ENCODE measurements around the gene ST6GALNAC1. TPM values are rescaled to one million over a fixed set of nuclear protein-coding genes. Genes with fewer than 3 reads are reported as not detected.

The ST6GALNAC1 gene
- total and polyA plus RNA-seq, 2 donors (not counting 3 experiments of a cell fraction or from before 2014, with no cell fraction given) = 0.19 to 0.55 TPM

GRCh38 chr17:76641501-76641900 is 2.1 kb downstream of the ST6GALNAC1 start:
- peaks cover 3 to 9% of the 10 kb centered on the region in 2 experiments for H3K27me3 ChIP-seq (ENCODE audit: control insufficient read depth in 2 of 2, insufficient read depth in 2 of 2, low read length in 2 of 2)
- no peaks in the 10 kb centered on the region for H4K20me1 ChIP-seq (replicated peaks; ENCODE audit: control insufficient read depth, extremely low read depth, insufficient read depth, low read length)
- CTCF ChIA-PET = interaction anchor here (1.0 kb wide), 1 partner anchor 21 kb away, joined by 4 read pairs; no protein-coding TSS in a partner anchor
- intact Hi-C loops (cut with micrococcal nuclease) (no loop called here), dilution Hi-C loops (cut with MboI; ENCODE audit: extremely low pct_ligation_motif_present, low sequenced_read_pairs) (no loop called here)
- no peaks in the 10 kb centered on the region for H3K9me3 ChIP-seq (replicated peaks; ENCODE audit: control insufficient read depth, insufficient read depth, low read length)
- H3K27ac ChIP-seq (ENCODE audit: insufficient read depth, low read depth, low read length) = no peak overlapping the region
- no peak overlapping the region for H3K4me2 ChIP-seq (ENCODE audit: insufficient read depth, low read length)
- no peaks in the 10 kb centered on the region for H3K36me3 ChIP-seq (ENCODE audit: control insufficient read depth in 2 of 2, extremely low read depth in 1 of 2, insufficient read depth in 2 of 2, low read length in 2 of 2)
- no peaks in the 10 kb centered on the region for H3K9me1 ChIP-seq (replicated peaks; ENCODE audit: control insufficient read depth, extremely low read depth, insufficient read depth, low read length)
- POLR2A ChIA-PET = interaction anchor here (0.5 kb wide), 1 partner anchor 55 kb away, joined by 3 read pairs; no protein-coding TSS in a partner anchor
- no peak for DNase-seq (ENCODE audit: low read depth, low spot score)
- no peak for FAIRE-seq
- H3K9ac ChIP-seq (replicated peaks; ENCODE audit: extremely low read depth, insufficient read depth, low read length) = no peak overlapping the region
- H2AFZ ChIP-seq (ENCODE audit: low read depth, low read length) = no peak overlapping the region
- H3K4me1 ChIP-seq (ENCODE audit: control insufficient read depth, extremely low read depth, insufficient read depth, low read length) = no peaks in the 10 kb centered on the region
- H3K79me2 ChIP-seq (ENCODE audit: control insufficient read depth, insufficient read depth, low read length) = no peaks in the 10 kb centered on the region
- no TSS peak for BruUV-seq (replicated peaks)
- H3K4me3 ChIP-seq (replicated peaks in 1 of 3; ENCODE audit: insufficient read depth in 1 of 3, low read depth in 1 of 3, low read length in 3 of 3) = no peak overlapping the region
- TF ChIP-seq POLR2A (IDR thresholded peaks at IDR 0.05; ENCODE audit: low read depth, low read length) = no peak
- TF ChIP-seq JUN (IDR thresholded peaks at IDR 0.05; ENCODE audit: borderline replicate concordance, insufficient read depth, insufficient read length, low read depth) = no peak
- TF ChIP-seq FOS (IDR thresholded peaks at IDR 0.05; ENCODE audit: borderline replicate concordance, insufficient read depth, low read length) = no peak
- TF ChIP-seq GATA2 (IDR thresholded peaks at IDR 0.05; ENCODE audit: insufficient read depth, insufficient read length, low read depth, low read length) = no peak
- TF ChIP-seq MAX (IDR thresholded peaks at IDR 0.05; ENCODE audit: insufficient read depth, insufficient read length) = no peak
- TF ChIP-seq CTCF (IDR thresholded peaks at IDR 0.05; ENCODE audit: extremely low read depth in 1 of 2, insufficient read depth in 1 of 2, low read depth in 1 of 2, low read length in 2 of 2) = no peak
- TF ChIP-seq POLR2AphosphoS5 (IDR thresholded peaks at IDR 0.05; ENCODE audit: insufficient read depth, low read depth, low read length) = no peak
- TF ChIP-seq EZH2 (IDR thresholded peaks at IDR 0.05; ENCODE audit: borderline replicate concordance, low read depth, low read length, severe bottlenecking) = no peak
- TF ChIP-seq MYC (IDR thresholded peaks at IDR 0.05; ENCODE audit: low read depth, low read length) = no peak

Data from endothelial cell of umbilical vein (primary cell).